IgD-negative memory B cell (primary cell): ENCODE results near the gene CTPS2. TPM values are rescaled to one million over a fixed set of nuclear protein-coding genes. Genes with fewer than 3 reads are reported as not detected.
"Not testable (repeated sequence)": the region's sequence is repeated elsewhere in the genome, so short reads cannot be mapped to it uniquely, and the experiment has no call there.

ENCODE experiments used
- H3K27ac Mint-ChIP-seq, 3 donors: one replicate each; pipeline ENCODE4 v1.8.0; 2020 to 2022; ENCODE audit warnings: mild to moderate bottlenecking in 3 of 3, mixed read lengths in 3 of 3, moderate library complexity in 1 of 3
- H3K27me3 Mint-ChIP-seq: one replicate; pipeline ENCODE4 v1.8.0; 2021; ENCODE audit warnings: mixed read lengths
- H3K36me3 Mint-ChIP-seq: one replicate; pipeline ENCODE4 v1.8.0; 2020; ENCODE audit warnings: mild to moderate bottlenecking, mixed read lengths
- H3K4me1 Mint-ChIP-seq, 3 donors: one replicate each; pipeline ENCODE4 v1.8.0; 2020 to 2022; ENCODE audit warnings: mixed read lengths in 3 of 3, mild to moderate bottlenecking in 1 of 3
- H3K4me3 Mint-ChIP-seq, 4 donors: one replicate each; pipeline ENCODE4 v1.8.0; 2020 to 2022; ENCODE audit warnings: mild to moderate bottlenecking in 4 of 4, mixed read lengths in 4 of 4, moderate library complexity in 3 of 4
- H3K9me3 Mint-ChIP-seq, 3 donors: one replicate each; pipeline ENCODE4 v1.8.0; 2020 to 2021; ENCODE audit warnings: mixed read lengths in 3 of 3, mild to moderate bottlenecking in 1 of 3
- polyA plus RNA-seq: library from polyadenylated mRNA; unstranded; fragments of 300-500 nt; fragmentation: Illumina TruSeq; gene quantifications from one replicate; pipeline ENCODE4 v1.2.3, GENCODE V29; 2021

The CTPS2 gene
- polyA plus RNA-seq, 1 donor from 2014 or later: 4.5 TPM

- H3K4me3 Mint-ChIP-seq: no peak overlapping the region
- peaks cover 0 to 1% (median 1%) of the 10 kb centered on the region in 3 donors for H3K4me1 Mint-ChIP-seq
- peaks cover 0 to 6% (median 2%) of the 10 kb centered on the region in 3 donors for H3K9me3 Mint-ChIP-seq
- no peaks in the 10 kb centered on the region for H3K27me3 Mint-ChIP-seq
- peak overlapping the region in 1 of 3 donors; percentile 5 for H3K27ac Mint-ChIP-seq
- H3K36me3 Mint-ChIP-seq: peaks cover 8% of the 10 kb centered on the region
These were observed 123.3 kb downstream of the CTPS2 start for GRCh38 chrX:16589211-16589610.

DNA sequence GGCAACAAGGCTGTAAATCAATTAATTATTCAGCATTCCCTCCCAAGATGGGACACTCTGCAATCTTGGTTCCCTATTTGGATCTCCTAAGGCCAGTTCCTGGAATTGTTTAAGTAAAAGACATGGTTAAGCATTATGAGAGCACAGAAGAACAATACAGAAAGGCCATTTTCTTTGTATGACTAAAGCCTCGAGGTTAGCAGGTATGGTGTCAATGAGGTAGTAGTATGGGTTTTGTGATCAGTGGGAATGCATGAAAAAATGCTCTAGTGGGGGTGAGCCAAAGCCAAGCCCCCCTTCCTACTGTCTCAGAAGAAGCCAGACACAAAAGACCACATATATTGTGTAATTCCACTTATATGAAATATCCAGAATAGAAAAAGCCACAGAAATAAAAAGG, 124.2 kb downstream of the CTPS2 start:
- no peaks in the 10 kb centered on the region for H3K27me3 Mint-ChIP-seq
- H3K27ac Mint-ChIP-seq: no peak overlapping the region
- H3K9me3 Mint-ChIP-seq: peaks cover 0 to 12% (median 2%) of the 10 kb centered on the region in 3 donors
- H3K36me3 Mint-ChIP-seq: peaks cover 8% of the 10 kb centered on the region
- H3K4me1 Mint-ChIP-seq: peaks cover 0 to 1% (median 0%) of the 10 kb centered on the region in 3 donors
- no peak overlapping the region for H3K4me3 Mint-ChIP-seq

- peaks cover 0 to 1% (median 0%) of the 10 kb centered on the region in 3 donors for H3K4me1 Mint-ChIP-seq
- H3K4me3 Mint-ChIP-seq: no peak overlapping the region
- H3K27ac Mint-ChIP-seq: no peak overlapping the region
- peaks cover 8% of the 10 kb centered on the region for H3K36me3 Mint-ChIP-seq
- H3K9me3 Mint-ChIP-seq: peaks cover 0 to 12% (median 2%) of the 10 kb centered on the region in 3 donors
- H3K27me3 Mint-ChIP-seq: no peaks in the 10 kb centered on the region
These were observed 124.6 kb downstream of the CTPS2 start for GRCh38 chrX:16587836-16588235.

DNA sequence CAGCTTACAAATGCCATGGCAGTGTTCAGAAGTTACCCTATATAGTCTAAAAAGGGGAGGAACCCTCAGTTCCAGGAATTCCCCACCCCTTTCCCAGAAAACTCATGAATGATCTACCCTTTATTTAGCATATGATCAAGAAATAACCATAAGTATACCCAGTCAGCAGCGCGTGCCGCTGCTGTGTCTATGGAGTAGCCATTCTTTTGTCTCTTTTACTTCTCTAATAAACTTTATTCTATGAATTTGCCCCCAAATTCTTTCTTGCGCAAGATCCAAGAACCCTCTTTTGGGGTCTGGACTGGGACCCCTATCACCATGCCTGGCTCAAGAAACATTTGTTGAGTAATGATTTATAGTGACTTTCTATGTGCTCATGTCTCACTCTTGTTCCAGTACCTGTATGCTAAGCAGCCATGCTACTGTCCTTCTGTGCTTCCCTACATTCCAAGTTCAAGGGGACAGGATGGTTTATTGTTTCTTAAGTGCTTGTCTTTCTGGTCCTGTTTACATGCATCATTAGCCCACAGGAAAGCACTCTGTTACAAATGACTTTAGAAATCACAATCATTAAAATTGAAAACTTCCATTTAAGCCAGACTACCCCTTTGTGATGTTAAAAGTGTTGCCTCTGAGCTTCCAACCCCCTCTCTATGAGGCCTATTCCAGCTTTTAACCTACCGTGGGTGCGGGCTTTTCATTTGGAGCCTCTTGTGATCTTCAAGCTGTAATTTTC, 125.9 kb downstream of the CTPS2 start:
- no peaks in the 10 kb centered on the region for H3K27me3 Mint-ChIP-seq
- no peak overlapping the region for H3K27ac Mint-ChIP-seq
- peaks cover 8% of the 10 kb centered on the region for H3K36me3 Mint-ChIP-seq
- H3K9me3 Mint-ChIP-seq: peaks cover 0 to 20% (median 5%) of the 10 kb centered on the region in 3 donors
- H3K4me1 Mint-ChIP-seq: no peaks in the 10 kb centered on the region
- H3K4me3 Mint-ChIP-seq: no peak overlapping the region

- Mint-ChIP-seq H3K27ac (no peak overlapping the region), H3K4me3 (no peak overlapping the region), H3K27me3 (no peaks in the 10 kb centered on the region), H3K9me3 (peaks cover 4 to 20% (median 6%) of the 10 kb centered on the region in 3 donors), H3K4me1 (no peaks in the 10 kb centered on the region), H3K36me3 (peaks cover 3% of the 10 kb centered on the region)
These were observed 126.7 kb downstream of the CTPS2 start for GRCh38 chrX:16585486-16586376.

DNA sequence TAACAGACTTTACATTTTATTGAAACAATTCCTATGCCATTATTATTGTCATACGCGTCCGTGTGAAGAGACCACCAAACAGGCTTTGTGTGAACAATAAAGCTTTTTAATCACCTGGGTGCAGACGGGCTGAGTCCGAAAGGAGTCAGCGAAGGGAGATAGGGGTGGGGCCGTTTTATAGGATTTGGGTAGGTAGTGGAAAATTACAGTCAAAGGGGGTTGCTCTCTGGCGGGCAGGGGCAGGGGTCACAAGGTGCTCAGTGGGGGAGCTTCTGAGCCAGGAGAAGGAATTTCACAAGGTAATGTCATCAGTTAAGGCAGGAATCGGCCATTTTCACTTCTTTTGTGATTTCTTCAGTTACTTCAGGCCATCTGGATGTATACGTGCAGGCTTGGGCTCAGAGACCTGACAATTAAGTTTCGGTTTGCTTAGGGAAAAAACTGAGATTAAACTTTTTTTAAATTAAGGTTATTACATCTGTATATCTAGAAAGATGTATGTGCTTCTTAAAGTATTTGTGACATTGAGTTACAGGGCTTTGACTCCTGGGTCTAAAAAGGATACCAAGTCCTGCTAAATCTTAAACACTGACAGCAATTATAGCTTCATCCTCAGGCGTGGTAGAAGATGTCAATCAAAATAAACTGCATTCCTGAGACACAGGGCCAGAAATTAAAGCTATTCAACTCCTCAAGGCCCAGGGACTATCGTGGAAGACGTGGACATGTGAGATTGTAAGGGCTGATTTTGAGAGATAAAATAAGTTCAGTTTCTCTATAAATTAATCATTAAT, 132.3 kb downstream of the CTPS2 start:
- peak overlapping the region in 1 of 3 donors; percentile 49 for H3K27ac Mint-ChIP-seq
- H3K4me3 Mint-ChIP-seq, H3K27me3 Mint-ChIP-seq, H3K4me1 Mint-ChIP-seq, H3K36me3 Mint-ChIP-seq: not testable (repeated sequence)
- peaks cover 5 to 23% (median 8%) of the 10 kb centered on the region in 3 donors for H3K9me3 Mint-ChIP-seq

DNA sequence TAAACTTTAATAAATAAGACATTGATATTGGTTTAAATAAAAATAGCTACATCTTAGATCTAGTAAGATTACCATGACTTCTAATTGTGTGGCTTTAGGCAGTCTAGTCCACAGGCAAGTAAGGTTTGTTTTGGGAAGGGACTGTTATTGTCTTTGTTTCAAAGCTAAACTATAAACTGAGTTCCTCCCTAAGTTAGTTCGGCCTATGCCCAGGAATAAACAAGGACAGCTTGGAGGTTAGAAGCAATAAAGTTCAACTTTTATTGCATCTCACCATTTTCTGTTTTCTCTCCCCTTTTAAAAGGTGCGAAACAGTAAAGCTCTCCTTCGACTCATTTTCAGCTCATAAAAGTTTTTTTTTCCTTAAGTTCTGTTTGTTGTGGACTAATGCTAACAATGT, 133.0 kb downstream of the CTPS2 start:
- H3K27ac Mint-ChIP-seq: no peak overlapping the region
- no peak overlapping the region for H3K4me3 Mint-ChIP-seq
- no peaks in the 10 kb centered on the region for H3K27me3 Mint-ChIP-seq
- no peaks in the 10 kb centered on the region for H3K4me1 Mint-ChIP-seq
- H3K36me3 Mint-ChIP-seq: no peaks in the 10 kb centered on the region
- peaks cover 5 to 23% (median 8%) of the 10 kb centered on the region in 3 donors for H3K9me3 Mint-ChIP-seq

- peak overlapping the region in 1 of 4 donors; percentile 37 for H3K4me3 Mint-ChIP-seq
- H3K9me3 Mint-ChIP-seq: peaks cover 5 to 17% (median 8%) of the 10 kb centered on the region in 3 donors
- no peaks in the 10 kb centered on the region for H3K4me1 Mint-ChIP-seq
- no peaks in the 10 kb centered on the region for H3K36me3 Mint-ChIP-seq
- H3K27ac Mint-ChIP-seq: peak overlapping the region in 1 of 3 donors; percentile 51
- no peaks in the 10 kb centered on the region for H3K27me3 Mint-ChIP-seq
These were observed 134.3 kb downstream of the CTPS2 start for GRCh38 chrX:16578218-16578617.

DNA sequence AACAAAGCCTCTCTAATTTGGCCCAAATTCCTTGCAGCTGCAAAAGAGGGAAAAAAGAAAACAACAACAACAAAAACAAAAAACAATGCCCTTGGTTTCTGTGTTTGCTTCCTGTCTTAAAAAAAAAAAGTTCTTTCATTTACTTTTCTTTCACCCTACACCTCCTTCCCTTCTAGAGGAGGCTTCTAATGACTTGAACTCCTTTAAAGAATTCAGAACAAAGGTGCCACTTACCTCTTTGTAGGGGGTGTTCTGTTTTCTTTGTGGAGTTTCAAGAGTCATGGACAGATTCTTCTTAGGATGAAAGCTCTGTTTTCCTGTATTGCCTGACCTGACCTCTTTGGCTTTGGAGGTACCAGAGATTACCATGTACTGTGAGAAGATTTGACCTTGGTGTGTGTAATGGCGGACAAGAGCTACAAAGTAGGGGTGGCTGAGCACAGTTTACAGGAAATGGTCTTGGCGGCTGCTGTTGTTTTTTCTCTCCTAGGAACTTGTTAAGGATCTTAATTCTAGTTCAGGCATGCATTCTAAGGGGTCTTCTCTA, 134.9 kb downstream of the CTPS2 start:
- Mint-ChIP-seq H3K9me3 (peaks cover 5 to 14% (median 8%) of the 10 kb centered on the region in 3 donors), H3K27ac (peak overlapping the region in 1 of 3 donors; percentile 51), H3K36me3 (no peaks in the 10 kb centered on the region), H3K27me3 (no peaks in the 10 kb centered on the region), H3K4me1 (no peaks in the 10 kb centered on the region), H3K4me3 (no peak overlapping the region)

GRCh38 chrX:16575388-16575787, 137.1 kb downstream of the CTPS2 start:
- not testable (repeated sequence) for H3K4me1 Mint-ChIP-seq, H3K4me3 Mint-ChIP-seq, H3K27ac Mint-ChIP-seq, H3K27me3 Mint-ChIP-seq, H3K9me3 Mint-ChIP-seq, H3K36me3 Mint-ChIP-seq

DNA sequence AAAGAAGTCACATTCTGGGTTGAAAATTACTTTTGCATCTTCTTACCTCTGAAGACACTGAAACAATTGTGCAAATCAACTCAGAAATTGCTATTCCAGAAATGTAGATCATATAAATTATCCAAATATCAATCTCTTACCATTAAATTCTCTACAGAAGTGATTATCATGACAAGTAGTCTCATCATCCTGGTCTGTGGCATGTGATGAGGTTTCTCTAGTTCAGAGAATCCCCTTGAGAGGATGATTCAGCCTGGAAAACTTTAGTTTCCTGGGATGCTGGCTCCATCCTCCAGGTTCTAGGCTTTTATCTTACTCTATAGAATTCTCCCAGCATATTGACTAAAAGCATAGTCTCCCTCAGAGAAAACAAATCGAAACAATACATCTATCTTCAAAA, 138.7 kb downstream of the CTPS2 start:
- H3K27ac Mint-ChIP-seq: no peak overlapping the region
- H3K4me3 Mint-ChIP-seq: no peak overlapping the region
- no peaks in the 10 kb centered on the region for H3K36me3 Mint-ChIP-seq
- H3K9me3 Mint-ChIP-seq: peaks cover 0 to 2% (median 1%) of the 10 kb centered on the region in 3 donors
- no peaks in the 10 kb centered on the region for H3K4me1 Mint-ChIP-seq
- peaks cover 2% of the 10 kb centered on the region for H3K27me3 Mint-ChIP-seq

GRCh38 chrX:16567681-16568080, 144.8 kb downstream of the CTPS2 start:
- Mint-ChIP-seq H3K36me3 (no peaks in the 10 kb centered on the region), H3K4me3 (no peak overlapping the region), H3K4me1 (no peaks in the 10 kb centered on the region), H3K27ac (no peak overlapping the region), H3K27me3 (peaks cover 6% of the 10 kb centered on the region), H3K9me3 (no peaks in the 10 kb centered on the region)

DNA sequence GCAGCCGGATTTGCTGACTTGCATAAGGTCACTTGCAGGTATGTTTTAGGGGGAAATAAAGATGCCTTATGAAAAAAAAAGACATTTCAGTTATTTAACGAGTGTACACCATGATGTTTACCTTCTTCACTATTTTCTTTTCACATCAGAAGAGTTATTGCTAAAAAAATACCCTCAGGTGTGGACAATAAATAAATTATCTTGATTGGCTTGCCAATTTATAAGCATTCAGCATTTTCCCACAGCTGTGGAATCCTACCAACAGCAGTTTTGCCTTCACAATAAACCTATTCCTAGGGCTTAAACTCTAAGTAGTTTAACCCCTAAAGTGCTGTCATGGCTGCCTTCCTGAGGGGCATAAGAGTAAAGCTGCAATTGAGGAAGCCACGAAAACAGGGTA, 145.9 kb downstream of the CTPS2 start:
- no peak overlapping the region for H3K4me3 Mint-ChIP-seq
- H3K9me3 Mint-ChIP-seq: no peaks in the 10 kb centered on the region
- no peak overlapping the region for H3K27ac Mint-ChIP-seq
- no peaks in the 10 kb centered on the region for H3K4me1 Mint-ChIP-seq
- H3K27me3 Mint-ChIP-seq: peaks cover 6% of the 10 kb centered on the region
- no peaks in the 10 kb centered on the region for H3K36me3 Mint-ChIP-seq

- no peak overlapping the region for H3K4me3 Mint-ChIP-seq
- H3K9me3 Mint-ChIP-seq: peaks cover 0 to 3% (median 3%) of the 10 kb centered on the region in 3 donors
- H3K4me1 Mint-ChIP-seq: no peaks in the 10 kb centered on the region
- H3K27me3 Mint-ChIP-seq: no peaks in the 10 kb centered on the region
- H3K36me3 Mint-ChIP-seq: no peaks in the 10 kb centered on the region
- no peak overlapping the region for H3K27ac Mint-ChIP-seq
These were observed 152.3 kb downstream of the CTPS2 start for GRCh38 chrX:16560173-16560572.
